HG03457 (cell line): ENCODE measurements around the gene IL17RE.
"Not testable (repeated sequence)": the region's sequence is repeated elsewhere in the genome, so short reads cannot be mapped to it uniquely, and the experiment has no call there.

ENCODE experiments used
- ATAC-seq: cut with Tn5 transposase; IDR thresholded peaks from one replicate; pipeline ENCODE4 v1.9.1; 2021; ENCODE audit warnings: moderate number of reproducible peaks; ENCODE audit not compliant: unreplicated experiment

IL17RE gene

GRCh38 chr3:9902372-9903237 is at the start of gene IL17RE:
Gene IL17RE (plus strand): TSS chr3:9902848. CDS start chr3:9902933, 85 bp downstream.
- ATAC-seq: no peak

GRCh38 chr3:9854291-9854940 is 48.2 kb upstream of the IL17RE start:
- ATAC-seq: not testable (repeated sequence)

- ATAC-seq: no peak
Observed at GRCh38 chr3:9855594-9855993, 47.1 kb upstream of the IL17RE start.

- ATAC-seq: no peak
Observed at GRCh38 chr3:9859530-9860025, 43.1 kb upstream of the IL17RE start.

- ATAC-seq: no peak
Observed at GRCh38 chr3:9861201-9861600, 41.4 kb upstream of the IL17RE start.

- ATAC-seq: no peak
Observed at GRCh38 chr3:9861626-9862130, 41.0 kb upstream of the IL17RE start.

- no peak for ATAC-seq
Observed at GRCh38 chr3:9862391-9863057, 40.1 kb upstream of the IL17RE start.

- no peak for ATAC-seq
Observed at GRCh38 chr3:9863058-9863772, 39.4 kb upstream of the IL17RE start.

- no peak for ATAC-seq
Observed at GRCh38 chr3:9864200-9864927, 38.3 kb upstream of the IL17RE start.

- not testable (repeated sequence) for ATAC-seq
Observed at GRCh38 chr3:9865125-9865637, 37.5 kb upstream of the IL17RE start.

GRCh38 chr3:9866639-9867038 is 36.0 kb upstream of the IL17RE start:
- ATAC-seq: no peak

GRCh38 chr3:9867106-9867505 is 35.5 kb upstream of the IL17RE start:
- ATAC-seq: no peak

GRCh38 chr3:9869955-9870354 is 32.7 kb upstream of the IL17RE start:
- no peak for ATAC-seq

- ATAC-seq: no peak
Observed at GRCh38 chr3:9870978-9871377, 31.7 kb upstream of the IL17RE start.

- ATAC-seq: not testable (repeated sequence)
Observed at GRCh38 chr3:9872067-9872466, 30.6 kb upstream of the IL17RE start.

GRCh38 chr3:9875448-9875847 is 27.2 kb upstream of the IL17RE start:
- no peak for ATAC-seq

- ATAC-seq: not testable (repeated sequence)
Observed at GRCh38 chr3:9876255-9876654, 26.4 kb upstream of the IL17RE start.

GRCh38 chr3:9876991-9877390 is 25.7 kb upstream of the IL17RE start:
- no peak for ATAC-seq

- no peak for ATAC-seq
Observed at GRCh38 chr3:9878700-9879099, 23.9 kb upstream of the IL17RE start.
